Measurements from ENCODE around the gene ATP13A3. TPM values are rescaled to one million over a fixed set of nuclear protein-coding genes. Genes with fewer than 3 reads are reported as not detected.

Gene ATP13A3
- total RNA-seq, 1 donor from 2014 or later, result 91.9 TPM

DNA sequence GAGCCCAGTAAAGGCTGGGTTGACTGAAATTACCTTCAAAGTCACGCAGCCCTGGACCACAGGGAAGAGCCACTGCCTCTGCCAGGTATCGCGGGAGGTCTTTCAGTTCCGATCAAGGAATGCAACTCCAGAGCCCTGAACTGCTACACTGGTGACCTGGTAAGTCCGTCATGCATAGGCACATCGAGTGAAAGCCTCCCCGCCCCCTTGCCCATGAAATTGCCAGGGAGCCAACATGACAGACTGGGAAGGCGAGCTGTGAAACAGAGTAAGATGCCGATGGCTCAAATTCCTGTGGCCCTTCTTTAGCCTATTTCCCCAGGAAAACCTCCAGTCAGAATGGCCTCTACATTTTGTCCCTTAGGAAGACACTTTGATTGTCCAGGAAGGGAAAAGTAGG, 85.5 kb downstream of the ATP13A3 start:
- Mint-ChIP-seq H3K27me3 (peaks cover 25% of the 10 kb centered on the region), H3K27ac (no peak overlapping the region), H3K9me3 (no peaks in the 10 kb centered on the region), H3K36me3 (ENCODE audit: low read depth) (peaks cover 13% of the 10 kb centered on the region), H3K4me1 (peaks cover 25% of the 10 kb centered on the region), H3K4me3 (no peak overlapping the region)
- CTCF ChIA-PET, result no interaction called here
- no peak for DNase-seq
- intact Hi-C loops (cut with micrococcal nuclease), result loop anchor here (5.0 to 10.0 kb wide), 2 partner anchors 939 to 1837 kb away; no protein-coding TSS in a partner anchor
- POLR2A ChIA-PET, result no interaction called here
- TF ChIP-seq, protein P1, sequence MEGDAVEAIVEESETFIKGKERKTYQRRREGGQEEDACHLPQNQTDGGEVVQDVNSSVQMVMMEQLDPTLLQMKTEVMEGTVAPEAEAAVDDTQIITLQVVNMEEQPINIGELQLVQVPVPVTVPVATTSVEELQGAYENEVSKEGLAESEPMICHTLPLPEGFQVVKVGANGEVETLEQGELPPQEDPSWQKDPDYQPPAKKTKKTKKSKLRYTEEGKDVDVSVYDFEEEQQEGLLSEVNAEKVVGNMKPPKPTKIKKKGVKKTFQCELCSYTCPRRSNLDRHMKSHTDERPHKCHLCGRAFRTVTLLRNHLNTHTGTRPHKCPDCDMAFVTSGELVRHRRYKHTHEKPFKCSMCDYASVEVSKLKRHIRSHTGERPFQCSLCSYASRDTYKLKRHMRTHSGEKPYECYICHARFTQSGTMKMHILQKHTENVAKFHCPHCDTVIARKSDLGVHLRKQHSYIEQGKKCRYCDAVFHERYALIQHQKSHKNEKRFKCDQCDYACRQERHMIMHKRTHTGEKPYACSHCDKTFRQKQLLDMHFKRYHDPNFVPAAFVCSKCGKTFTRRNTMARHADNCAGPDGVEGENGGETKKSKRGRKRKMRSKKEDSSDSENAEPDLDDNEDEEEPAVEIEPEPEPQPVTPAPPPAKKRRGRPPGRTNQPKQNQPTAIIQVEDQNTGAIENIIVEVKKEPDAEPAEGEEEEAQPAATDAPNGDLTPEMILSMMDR (IDR thresholded peaks at IDR 0.05), result no peak
- no peak for ATAC-seq (ENCODE audit: low read depth)

GRCh38 chr3:194399874-194400411, 86.9 kb downstream of the ATP13A3 start:
- Mint-ChIP-seq H3K9me3 (no peaks in the 10 kb centered on the region), H3K27ac (no peak overlapping the region), H3K4me3 (no peak overlapping the region), H3K4me1 (peaks cover 32% of the 10 kb centered on the region), H3K27me3 (peaks cover 25% of the 10 kb centered on the region), H3K36me3 (ENCODE audit: low read depth) (peaks cover 4% of the 10 kb centered on the region)
- intact Hi-C loops (cut with micrococcal nuclease), result loop anchor here (5.0 to 10.0 kb wide), 2 partner anchors 938 to 1835 kb away; no protein-coding TSS in a partner anchor
- TF ChIP-seq, protein P1 (IDR thresholded peaks at IDR 0.05), result no peak
- ATAC-seq (ENCODE audit: low read depth) (no peak), DNase-seq (no peak)
- ChIA-PET POLR2A (interaction anchor here (0.6 kb wide), 1 partner anchor 1745 kb away, joined by 3 read pairs; no protein-coding TSS in a partner anchor), CTCF (no interaction called here)

- CTCF ChIA-PET, result no interaction called here
- H3K4me3 Mint-ChIP-seq, result peak within 1 kb of the TSS; percentile 73
- ATAC-seq (ENCODE audit: low read depth) (no peak), DNase-seq (no peak)
- H3K27ac Mint-ChIP-seq, result no peak within 1 kb of the TSS
- peaks cover 2% of the 10 kb centered on the region for H3K36me3 Mint-ChIP-seq (ENCODE audit: low read depth)
- peaks cover 32% of the 10 kb centered on the region for H3K4me1 Mint-ChIP-seq
- H3K9me3 Mint-ChIP-seq, result no peaks in the 10 kb centered on the region
- intact Hi-C loops (cut with micrococcal nuclease), result no loop called here
- POLR2A ChIA-PET, result no interaction called here
- H3K27me3 Mint-ChIP-seq, result peaks cover 25% of the 10 kb centered on the region
- TF ChIP-seq, protein P1 (IDR thresholded peaks at IDR 0.05), result no peak
Measured at GRCh38 chr3:194399166-194399565, 87.6 kb downstream of the ATP13A3 start, which contains the start of gene GP5. Gene GP5 (minus strand): TSS chr3:194399266. CDS start chr3:194398282, 984 bp downstream.

DNA sequence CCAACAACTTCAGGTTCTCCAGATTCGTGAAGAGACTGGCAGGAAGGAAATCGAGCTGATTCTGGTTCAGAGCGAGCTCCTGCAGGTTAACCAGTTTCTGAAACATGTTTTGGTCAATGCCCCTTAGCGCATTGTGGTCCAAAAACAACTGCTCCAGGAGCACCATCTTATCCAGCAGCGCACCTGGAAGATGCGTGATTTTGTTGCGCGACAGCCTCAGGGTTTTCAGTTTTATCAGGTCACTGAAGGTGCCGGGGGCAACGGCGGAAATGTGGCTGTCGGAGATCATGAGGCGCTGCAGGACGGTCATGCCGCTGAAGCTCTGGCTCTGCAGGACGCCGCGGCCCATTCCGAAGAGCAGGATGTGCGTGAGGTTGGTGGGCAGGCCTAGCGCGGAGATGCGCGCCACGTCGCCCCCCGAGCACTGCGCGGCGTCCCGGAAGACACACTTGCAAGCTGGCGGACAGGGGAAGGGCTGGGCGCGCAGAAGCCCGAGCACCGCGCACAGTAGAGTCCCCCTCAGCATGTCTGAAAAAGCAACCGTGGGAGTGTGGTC, 89.0 kb downstream of the ATP13A3 start:
- Mint-ChIP-seq H3K4me1 (peaks cover 32% of the 10 kb centered on the region), H3K4me3 (peak overlapping the region; percentile 73), H3K27ac (no peak overlapping the region), H3K36me3 (ENCODE audit: low read depth) (peaks cover under 1% of the 10 kb centered on the region), H3K27me3 (peaks cover 25% of the 10 kb centered on the region), H3K9me3 (no peaks in the 10 kb centered on the region)
- TF ChIP-seq, protein P1 (IDR thresholded peaks at IDR 0.05), result no peak
- peak; percentile 38 for ATAC-seq (ENCODE audit: low read depth)
- ChIA-PET POLR2A (no interaction called here), CTCF (interaction anchor here (1.3 to 1.4 kb wide), 2 partner anchors 8 to 13 kb away, joined by 4 to 5 read pairs; no protein-coding TSS in a partner anchor)
- intact Hi-C loops (cut with micrococcal nuclease), result no loop called here
- no peak for DNase-seq

DNA sequence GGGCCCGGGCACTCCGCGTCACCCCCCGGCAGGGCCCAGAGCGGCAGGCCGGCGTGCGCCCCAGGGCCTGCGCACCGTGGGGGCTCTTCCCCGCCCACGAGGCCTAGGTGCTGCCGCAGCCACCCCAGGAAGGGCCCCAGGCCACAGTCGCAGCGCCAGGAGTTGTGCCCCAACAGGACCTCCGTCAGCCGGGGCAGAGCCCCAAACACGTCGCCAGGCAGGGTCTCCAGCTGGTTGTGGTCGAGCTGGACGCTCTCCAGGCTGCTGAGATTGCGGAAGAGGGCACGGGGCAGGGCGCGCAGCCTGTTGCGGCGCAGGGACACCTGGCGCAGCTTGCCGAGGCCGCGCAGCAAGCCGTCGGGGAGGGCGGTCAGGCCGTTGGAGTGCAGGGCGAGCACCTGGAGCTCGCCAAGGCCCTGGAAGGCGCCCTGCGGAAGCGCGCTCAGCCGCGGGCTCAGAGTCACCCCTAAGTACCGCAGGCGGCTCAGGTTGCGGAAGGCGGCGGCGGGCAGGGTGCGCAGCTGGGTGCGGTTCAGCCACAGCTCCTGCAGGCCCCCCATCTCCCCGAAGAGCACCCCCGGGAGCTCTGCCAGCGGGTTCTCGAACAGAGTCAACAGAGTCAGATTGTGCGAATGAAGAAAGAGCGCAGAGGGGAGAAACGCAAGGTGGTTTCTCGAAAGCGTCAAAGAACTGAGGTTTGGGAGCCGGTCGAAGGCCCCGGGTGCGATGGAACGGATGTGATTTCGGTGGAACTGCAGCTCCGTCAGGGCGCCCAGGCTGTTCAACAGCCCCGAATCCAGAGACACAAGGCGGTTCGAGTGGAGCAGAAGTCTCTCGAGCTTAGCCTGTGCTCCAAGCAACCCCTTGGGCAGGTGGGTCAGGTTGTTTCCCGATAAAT, 89.7 kb downstream of the ATP13A3 start:
- H3K27me3 Mint-ChIP-seq, result peaks cover 25% of the 10 kb centered on the region
- peaks cover 32% of the 10 kb centered on the region for H3K4me1 Mint-ChIP-seq
- no peak overlapping the region for H3K27ac Mint-ChIP-seq
- CTCF ChIA-PET, result interaction anchor here (1.0 to 1.4 kb wide), 4 partner anchors 9 to 53 kb away, joined by 3 to 5 read pairs (median 4); no protein-coding TSS in a partner anchor
- H3K4me3 Mint-ChIP-seq, result peak overlapping the region; percentile 73
- H3K9me3 Mint-ChIP-seq, result no peaks in the 10 kb centered on the region
- intact Hi-C loops (cut with micrococcal nuclease), result no loop called here
- DNase-seq (no peak), ATAC-seq (ENCODE audit: low read depth) (peak; percentile 40)
- POLR2A ChIA-PET, result no interaction called here
- H3K36me3 Mint-ChIP-seq (ENCODE audit: low read depth), result no peaks in the 10 kb centered on the region
- TF ChIP-seq, protein P1 (IDR thresholded peaks at IDR 0.05), result no peak
